HG03097 (cell line): ENCODE measurements around the gene SSBP3.
"Not testable (repeated sequence)": the region's sequence is repeated elsewhere in the genome, so short reads cannot be mapped to it uniquely, and the experiment has no call there.

Experiments used
- ATAC-seq: cut with Tn5 transposase; IDR thresholded peaks from one replicate; pipeline ENCODE4 v1.9.1; 2021; ENCODE audit not compliant: unreplicated experiment, low FRiP score

Gene SSBP3

DNA sequence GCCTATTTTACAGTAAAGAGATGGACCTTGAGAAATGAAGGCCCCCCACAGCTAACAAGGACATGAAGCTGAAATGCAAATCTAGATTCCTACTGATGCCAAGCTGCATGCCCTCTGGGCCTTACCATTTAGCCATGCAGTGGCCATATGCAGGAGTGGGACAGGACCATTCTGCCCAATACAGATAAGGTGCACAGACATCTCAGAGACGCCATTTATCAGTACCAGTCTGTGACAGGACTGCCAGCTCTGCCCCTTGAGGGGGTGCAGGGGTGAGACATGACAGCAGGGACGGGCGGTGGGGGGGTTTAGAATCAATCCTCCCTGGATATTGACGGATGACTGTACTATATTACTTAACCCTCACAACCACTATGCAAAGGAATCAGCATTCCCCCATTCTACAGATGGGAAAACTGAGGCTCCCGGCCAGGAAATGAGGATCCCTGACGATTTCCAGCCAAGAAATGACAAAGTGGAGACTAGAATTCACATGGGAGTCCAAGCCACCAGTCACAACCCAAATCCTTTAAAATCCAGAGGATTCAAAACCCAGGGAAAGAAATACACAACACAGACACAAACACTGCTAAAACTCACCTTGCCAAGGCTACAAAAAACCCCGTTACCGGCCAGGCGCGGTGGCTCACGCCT lies 10.8 kb downstream of the SSBP3 start:
- ATAC-seq = no peak

DNA sequence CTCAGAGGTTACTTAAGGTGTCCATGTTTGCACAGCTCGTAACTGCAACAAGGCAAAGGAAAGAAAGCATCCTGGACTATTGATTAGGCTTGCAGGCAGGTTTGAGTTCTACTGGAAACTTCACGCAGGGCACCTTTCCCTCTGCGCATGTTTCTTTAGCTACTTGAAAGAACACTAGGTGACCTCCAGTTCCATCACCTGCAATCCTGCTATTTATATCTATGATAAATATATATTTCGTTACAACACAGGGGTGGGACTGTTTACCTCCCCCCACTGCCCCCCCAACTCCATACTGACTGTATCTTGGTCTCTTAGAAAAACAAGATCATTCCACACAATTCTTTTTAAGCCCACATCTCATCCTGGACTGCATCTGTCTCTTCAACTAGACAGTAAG lies 12.1 kb downstream of the SSBP3 start:
- ATAC-seq = no peak

DNA sequence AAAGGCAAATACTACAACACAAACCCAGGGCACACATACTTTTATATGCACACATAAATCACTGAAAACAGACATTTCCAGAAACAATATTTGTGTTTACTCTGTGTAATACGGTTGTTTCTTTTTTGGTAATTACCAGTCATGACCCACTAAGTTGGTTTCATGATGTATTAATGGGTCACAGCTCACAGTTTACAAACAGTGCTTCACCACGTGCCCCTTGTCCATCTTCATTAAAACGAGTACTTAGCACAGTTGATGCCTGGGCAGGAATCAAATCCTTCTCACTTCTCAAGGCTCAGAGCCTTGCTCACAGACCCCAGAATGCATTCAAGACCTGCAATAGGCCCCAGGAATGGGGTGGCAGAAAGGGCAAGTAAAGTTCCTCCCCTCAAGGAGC lies 13.8 kb downstream of the SSBP3 start:
- no peak for ATAC-seq

- no peak for ATAC-seq
Measured at GRCh38 chr1:54391450-54392209, 14.6 kb downstream of the SSBP3 start.

GRCh38 chr1:54390655-54391054 lies 15.5 kb downstream of the SSBP3 start:
- ATAC-seq = no peak

GRCh38 chr1:54389608-54390007 lies 16.6 kb downstream of the SSBP3 start:
- ATAC-seq = not testable (repeated sequence)

DNA sequence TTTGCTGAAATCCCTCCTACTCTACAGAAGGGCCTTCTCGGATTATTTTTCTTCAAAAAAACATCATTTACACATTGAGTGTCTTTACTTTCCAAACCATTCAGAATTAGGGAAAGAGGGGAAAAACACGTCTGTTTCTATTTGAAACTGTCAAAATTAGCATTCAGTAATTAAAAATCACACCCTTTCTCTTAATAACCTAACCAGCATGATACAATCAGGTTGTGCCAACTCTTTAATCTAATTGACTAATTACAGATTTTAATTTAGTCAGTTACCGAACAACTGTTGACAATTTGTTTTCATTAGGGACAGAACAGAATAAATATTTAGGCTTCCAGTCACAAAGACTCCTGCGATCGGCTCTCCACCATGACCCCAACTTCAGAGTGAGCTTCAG lies 18.8 kb downstream of the SSBP3 start:
- ATAC-seq = no peak

DNA sequence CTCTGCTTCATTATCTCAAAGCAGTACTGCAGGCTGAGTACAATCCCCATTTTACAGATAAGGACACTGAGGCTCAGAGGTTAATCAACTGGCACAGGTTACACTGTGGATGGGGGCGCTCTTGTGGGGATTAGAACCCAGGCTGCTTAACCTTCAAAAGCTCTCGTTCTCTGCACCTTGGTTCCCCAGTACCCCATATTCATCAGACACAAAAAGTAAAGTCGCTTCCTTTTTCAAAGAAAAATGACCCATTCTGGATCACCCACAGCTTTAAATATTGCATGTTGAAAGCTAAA lies 20.5 kb downstream of the SSBP3 start:
- ATAC-seq = no peak

DNA sequence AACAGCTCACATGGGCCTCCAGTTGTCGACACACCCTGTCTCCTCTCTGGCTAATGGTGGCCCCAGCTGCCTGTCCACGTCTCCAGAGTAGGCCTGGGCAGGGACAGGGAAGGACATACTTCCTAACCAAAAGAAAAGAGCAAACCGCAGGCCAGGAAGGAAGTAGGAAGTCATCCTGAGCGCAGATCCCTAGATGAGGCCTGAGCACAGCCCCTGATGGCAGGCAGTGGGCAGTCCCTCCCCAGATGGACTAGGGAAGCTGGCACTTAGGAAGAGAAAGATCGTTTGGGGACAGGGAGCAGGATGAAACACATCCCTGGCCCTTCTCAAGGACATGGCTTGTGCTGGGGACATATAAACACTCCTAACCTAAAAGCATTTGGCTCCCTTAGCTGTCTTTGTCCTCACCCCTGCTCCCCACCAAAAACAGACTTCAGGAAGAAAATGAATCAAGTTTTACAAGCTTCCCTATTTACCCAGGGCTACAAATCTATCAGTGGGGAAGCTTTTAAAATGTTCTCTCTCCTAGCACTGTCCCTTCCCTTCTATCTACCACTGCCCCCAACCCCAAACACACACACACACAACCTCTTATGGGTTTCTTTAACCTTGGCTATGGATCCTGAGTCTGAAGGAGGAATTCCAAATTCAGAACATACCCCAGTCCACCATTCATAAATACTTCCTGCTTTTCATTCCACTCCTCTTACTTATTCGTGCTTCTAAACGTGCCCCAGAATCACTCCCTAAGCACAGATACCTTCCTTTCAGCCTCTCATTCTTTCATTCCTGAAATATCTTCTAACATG lies 21.1 kb downstream of the SSBP3 start:
- ATAC-seq = no peak

- ATAC-seq = no peak
Measured at GRCh38 chr1:54384471-54384870, 21.7 kb downstream of the SSBP3 start.

DNA sequence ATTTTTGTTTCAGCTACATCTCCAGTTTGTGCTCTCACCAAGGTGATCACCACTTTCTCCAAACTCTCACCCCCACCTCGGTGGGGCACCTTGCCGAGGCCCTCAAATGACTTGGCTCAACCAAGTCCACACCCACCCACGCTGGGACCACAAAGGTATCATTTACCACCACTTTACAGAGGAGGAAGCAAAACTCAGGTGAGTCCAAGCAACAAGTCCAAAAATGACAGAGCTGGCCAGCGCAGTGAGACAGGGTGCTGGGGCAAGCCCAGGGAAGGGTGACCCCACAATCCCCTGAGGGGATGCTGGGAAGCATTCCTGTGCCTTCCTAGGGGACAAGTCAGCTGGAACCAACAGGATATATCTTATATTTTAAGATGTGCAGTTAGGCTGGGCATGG lies 24.7 kb downstream of the SSBP3 start:
- no peak for ATAC-seq

DNA sequence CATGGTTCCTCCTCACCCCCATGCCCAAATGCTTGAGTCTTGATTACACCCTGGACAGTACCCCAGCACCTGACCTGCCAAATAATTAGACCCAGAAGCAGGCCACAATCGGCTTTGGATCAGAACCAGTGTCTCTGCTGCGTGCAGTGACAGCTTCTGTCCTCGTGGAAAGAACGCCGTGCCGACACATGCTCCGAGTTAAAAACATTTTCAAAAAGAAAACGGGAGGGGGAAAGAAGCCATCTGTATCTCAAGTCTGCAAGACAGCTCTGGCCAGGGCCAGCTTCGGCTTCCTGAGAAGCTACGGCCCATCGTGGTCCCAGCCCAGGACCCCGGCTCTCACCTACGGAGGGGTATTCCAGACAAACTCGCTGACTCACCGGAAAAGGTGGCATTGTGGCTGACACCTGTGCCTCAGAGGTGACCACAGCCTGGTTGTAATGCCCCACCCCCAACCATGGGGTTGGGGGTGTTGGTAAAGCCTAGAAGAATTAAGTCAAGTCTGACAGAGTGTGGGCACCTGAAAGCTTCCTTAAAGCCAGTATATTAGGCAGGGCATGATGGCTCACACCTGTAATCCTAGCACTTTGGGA lies 25.8 kb downstream of the SSBP3 start:
- ATAC-seq = no peak

DNA sequence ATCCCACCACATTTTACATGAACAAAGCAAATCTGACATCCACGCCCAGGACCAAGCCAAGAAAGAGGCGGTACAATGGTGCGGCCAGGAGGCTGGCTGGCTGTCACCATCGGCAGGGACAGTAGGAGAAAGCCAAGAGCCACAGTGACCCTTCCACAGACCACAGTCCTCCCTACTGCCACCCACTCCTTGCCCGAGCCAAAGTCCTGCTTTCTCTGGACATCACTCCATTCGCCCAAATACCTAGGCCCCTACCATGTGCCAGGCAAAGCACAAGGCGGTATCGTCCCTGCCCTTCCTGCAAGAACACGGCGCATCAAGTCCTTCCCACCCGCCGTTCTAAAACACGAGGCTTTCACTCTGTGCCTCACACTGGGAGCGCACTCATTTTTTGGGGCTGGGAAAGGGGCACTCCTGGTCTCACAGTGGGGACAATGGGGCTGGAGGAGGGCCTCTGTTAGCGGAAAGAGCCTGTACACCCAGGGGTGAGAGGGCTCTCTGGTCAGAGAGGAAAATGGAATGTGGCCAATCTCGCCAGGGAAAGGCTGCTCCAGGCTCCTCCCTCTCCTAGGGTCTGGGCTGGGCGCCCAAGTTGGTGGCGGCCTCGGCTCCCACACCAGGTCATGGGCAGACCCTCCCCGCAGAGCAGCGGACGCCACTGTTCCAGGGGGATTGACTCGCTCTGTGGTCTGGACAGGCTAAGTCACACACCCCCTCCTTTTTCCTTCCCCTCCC lies 26.5 kb downstream of the SSBP3 start:
- ATAC-seq = no peak

DNA sequence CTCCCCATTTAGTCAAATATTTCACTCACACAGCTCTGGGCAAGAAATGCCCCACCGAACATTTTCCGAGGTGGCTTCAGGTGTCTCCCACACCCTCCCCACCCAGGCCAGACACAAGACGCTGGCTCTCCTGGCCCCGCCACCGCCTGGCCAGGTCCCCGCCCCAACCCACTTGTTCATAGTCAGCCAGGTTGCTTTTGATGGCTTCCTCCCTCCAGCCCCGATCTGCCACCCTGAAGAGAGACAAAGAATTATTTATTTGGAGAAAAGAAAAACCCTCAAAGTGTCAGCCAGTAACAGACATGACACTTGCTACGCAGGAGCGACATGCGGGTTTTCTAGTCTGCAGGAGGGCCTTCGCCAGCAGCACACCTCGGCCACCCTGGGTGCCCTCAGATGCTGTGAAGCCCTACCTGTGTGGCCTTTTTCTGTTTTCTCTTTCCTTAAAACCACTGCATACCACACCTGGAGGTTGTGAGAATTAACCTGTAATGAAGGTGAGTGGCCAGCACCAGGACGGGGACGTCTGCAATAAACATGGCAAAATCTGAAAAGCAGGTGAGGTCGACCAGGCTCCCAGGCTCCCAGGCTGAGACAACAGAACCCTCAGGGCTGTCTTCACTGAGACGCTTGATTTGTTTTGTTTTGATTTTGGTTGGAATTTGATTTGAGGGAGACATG lies 27.2 kb downstream of the SSBP3 start:
- ATAC-seq = no peak

DNA sequence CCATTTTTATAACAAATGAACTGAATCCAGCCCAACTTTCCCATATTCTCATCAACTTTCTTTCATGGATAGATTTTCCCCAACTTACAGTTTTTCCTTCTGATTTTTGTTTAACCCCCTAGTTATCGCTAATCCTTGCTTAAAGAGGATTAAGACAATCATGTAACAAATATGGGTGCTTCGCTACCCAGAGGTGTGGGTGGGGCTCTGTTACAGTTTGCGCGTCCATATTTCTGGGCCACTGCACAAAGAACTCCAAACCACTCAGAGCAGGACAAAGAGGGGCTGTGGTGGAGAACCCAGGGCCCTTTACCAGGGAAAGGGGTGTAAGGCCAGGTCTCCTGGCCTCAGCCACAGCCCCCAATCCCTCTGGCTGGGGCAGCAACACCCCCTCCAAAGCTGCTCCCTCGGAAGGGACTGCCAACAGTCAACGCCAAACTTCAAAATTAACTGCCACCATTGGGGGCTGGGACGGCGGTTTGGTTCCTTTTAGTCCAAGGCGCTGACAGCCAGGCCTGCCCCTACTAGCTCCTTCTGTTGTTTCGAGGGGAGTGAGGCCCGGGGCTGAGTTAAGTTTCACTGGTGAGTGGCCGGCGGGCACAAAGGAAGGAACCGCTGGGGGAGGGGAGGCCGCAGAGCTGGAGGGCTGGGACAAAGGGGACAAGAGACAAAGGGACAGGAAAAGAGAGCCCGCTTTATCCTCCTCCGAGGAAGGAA lies 27.9 kb downstream of the SSBP3 start:
- ATAC-seq = no peak

- no peak for ATAC-seq
Measured at GRCh38 chr1:54377040-54377691, 29.0 kb downstream of the SSBP3 start.

- peak; percentile 44 for ATAC-seq
Measured at GRCh38 chr1:54376430-54377039, 29.7 kb downstream of the SSBP3 start.

DNA sequence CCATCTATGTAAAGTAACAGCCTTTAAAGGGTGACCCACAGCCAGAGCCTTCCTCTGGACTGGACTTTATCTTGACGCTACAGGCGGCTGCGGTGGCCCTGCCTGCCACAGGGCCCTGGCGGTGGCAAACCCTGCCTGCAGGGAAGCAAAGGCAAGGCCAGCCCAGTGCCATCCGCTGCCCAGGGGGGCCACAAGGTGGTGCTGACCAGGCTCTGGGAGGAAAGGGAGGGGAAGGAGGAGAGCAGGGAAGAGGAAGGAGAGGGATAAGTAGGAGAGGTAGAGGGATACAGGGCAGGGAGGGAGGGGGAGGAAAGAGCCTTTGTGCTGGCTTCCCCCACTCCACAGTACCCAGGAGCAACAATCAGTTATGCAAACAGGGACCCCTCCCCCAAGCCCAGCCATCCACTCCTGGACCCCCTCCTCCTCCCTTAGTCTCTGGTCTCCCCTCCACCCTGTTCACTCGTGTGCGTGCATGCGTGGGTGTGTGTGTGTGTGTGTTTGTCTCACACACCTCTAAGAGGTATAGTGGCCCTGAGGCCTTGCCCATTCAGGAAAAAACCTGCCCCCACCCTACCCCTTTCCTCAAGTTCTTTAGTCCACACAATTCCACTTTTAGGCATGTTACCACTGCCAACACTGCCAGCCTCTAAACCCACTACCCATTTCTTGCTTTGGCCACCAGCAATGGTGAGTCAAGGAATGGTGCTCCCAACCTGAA lies 30.3 kb downstream of the SSBP3 start:
- no peak for ATAC-seq
